Activated naive CD8-positive, alpha-beta T cell (primary cell): ENCODE data around the gene SPATA6L.

Source experiments
- H3K27ac Mint-ChIP-seq: one replicate; pipeline ENCODE4 v1.8.0; 2021; ENCODE audit warnings: mixed read lengths
- H3K27me3 Mint-ChIP-seq: one replicate; pipeline ENCODE4 v1.8.0; 2021; ENCODE audit warnings: mixed read lengths
- H3K36me3 Mint-ChIP-seq: one replicate; pipeline ENCODE4 v1.8.0; 2021; ENCODE audit warnings: mixed read lengths
- H3K4me1 Mint-ChIP-seq: one replicate; pipeline ENCODE4 v1.8.0; 2021; ENCODE audit warnings: low read depth, mixed read lengths
- H3K4me3 Mint-ChIP-seq: one replicate; pipeline ENCODE4 v1.8.0; 2021; ENCODE audit warnings: mild to moderate bottlenecking, mixed read lengths
- H3K9me3 Mint-ChIP-seq: one replicate; pipeline ENCODE4 v1.8.0; 2021; ENCODE audit warnings: low read depth, mixed read lengths

The SPATA6L gene

GRCh38 chr9:4594994-4595393 lies 71.3 kb downstream of the SPATA6L start:
- Mint-ChIP-seq H3K9me3 (no peaks in the 10 kb centered on the region), H3K4me1 (peaks cover 43% of the 10 kb centered on the region), H3K27ac (no peak overlapping the region), H3K27me3 (no peaks in the 10 kb centered on the region), H3K4me3 (no peak overlapping the region), H3K36me3 (no peaks in the 10 kb centered on the region)

GRCh38 chr9:4594545-4594944 lies 71.7 kb downstream of the SPATA6L start:
- Mint-ChIP-seq H3K4me1 (peaks cover 40% of the 10 kb centered on the region), H3K4me3 (no peak overlapping the region), H3K27ac (no peak overlapping the region), H3K9me3 (no peaks in the 10 kb centered on the region), H3K36me3 (no peaks in the 10 kb centered on the region), H3K27me3 (no peaks in the 10 kb centered on the region)

GRCh38 chr9:4592886-4593285 lies 73.4 kb downstream of the SPATA6L start:
- H3K9me3 Mint-ChIP-seq = no peaks in the 10 kb centered on the region
- H3K4me1 Mint-ChIP-seq = peaks cover 36% of the 10 kb centered on the region
- H3K27ac Mint-ChIP-seq = no peak overlapping the region

GRCh38 chr9:4592295-4592694 lies 74.0 kb downstream of the SPATA6L start:
- no peak overlapping the region for H3K27ac Mint-ChIP-seq
- H3K4me3 Mint-ChIP-seq = no peak overlapping the region
- peaks cover 2% of the 10 kb centered on the region for H3K36me3 Mint-ChIP-seq
- H3K9me3 Mint-ChIP-seq = no peaks in the 10 kb centered on the region
- H3K4me1 Mint-ChIP-seq = peaks cover 32% of the 10 kb centered on the region
- no peaks in the 10 kb centered on the region for H3K27me3 Mint-ChIP-seq

More at GRCh38 chr9:4592886-4593285, 73.4 kb downstream of the SPATA6L start:
- Mint-ChIP-seq H3K36me3 (peaks cover 2% of the 10 kb centered on the region), H3K27me3 (no peaks in the 10 kb centered on the region), H3K4me3 (no peak overlapping the region)

GRCh38 chr9:4591123-4591500 lies 75.2 kb downstream of the SPATA6L start:
- no peak overlapping the region for H3K4me3 Mint-ChIP-seq
- H3K9me3 Mint-ChIP-seq = no peaks in the 10 kb centered on the region
- peaks cover 2% of the 10 kb centered on the region for H3K36me3 Mint-ChIP-seq
- H3K27me3 Mint-ChIP-seq = no peaks in the 10 kb centered on the region
- no peak overlapping the region for H3K27ac Mint-ChIP-seq
- H3K4me1 Mint-ChIP-seq = peaks cover 22% of the 10 kb centered on the region

GRCh38 chr9:4590430-4591122 lies 75.7 kb downstream of the SPATA6L start:
- no peaks in the 10 kb centered on the region for H3K9me3 Mint-ChIP-seq
- peaks cover 17% of the 10 kb centered on the region for H3K4me1 Mint-ChIP-seq
- H3K27ac Mint-ChIP-seq = no peak overlapping the region
- H3K36me3 Mint-ChIP-seq = peaks cover 2% of the 10 kb centered on the region
- H3K27me3 Mint-ChIP-seq = no peaks in the 10 kb centered on the region
- no peak overlapping the region for H3K4me3 Mint-ChIP-seq

- no peak overlapping the region for H3K4me3 Mint-ChIP-seq
- no peak overlapping the region for H3K27ac Mint-ChIP-seq
- no peaks in the 10 kb centered on the region for H3K9me3 Mint-ChIP-seq
- H3K36me3 Mint-ChIP-seq = peaks cover 2% of the 10 kb centered on the region
- no peaks in the 10 kb centered on the region for H3K27me3 Mint-ChIP-seq
- H3K4me1 Mint-ChIP-seq = peaks cover 3% of the 10 kb centered on the region
Observed at GRCh38 chr9:4588721-4589120, 77.6 kb downstream of the SPATA6L start.

GRCh38 chr9:4585135-4585534 lies 81.1 kb downstream of the SPATA6L start:
- no peak overlapping the region for H3K4me3 Mint-ChIP-seq
- H3K27ac Mint-ChIP-seq = no peak overlapping the region
- H3K27me3 Mint-ChIP-seq = no peaks in the 10 kb centered on the region
- H3K9me3 Mint-ChIP-seq = no peaks in the 10 kb centered on the region
- peaks cover 2% of the 10 kb centered on the region for H3K36me3 Mint-ChIP-seq
- peaks cover 2% of the 10 kb centered on the region for H3K4me1 Mint-ChIP-seq

GRCh38 chr9:4584636-4585035 lies 81.6 kb downstream of the SPATA6L start:
- H3K36me3 Mint-ChIP-seq = peaks cover 2% of the 10 kb centered on the region
- H3K27ac Mint-ChIP-seq = no peak overlapping the region
- no peak overlapping the region for H3K4me3 Mint-ChIP-seq
- no peaks in the 10 kb centered on the region for H3K27me3 Mint-ChIP-seq
- no peaks in the 10 kb centered on the region for H3K9me3 Mint-ChIP-seq
- H3K4me1 Mint-ChIP-seq = peaks cover 2% of the 10 kb centered on the region

- H3K36me3 Mint-ChIP-seq = peaks cover 3% of the 10 kb centered on the region
- no peak overlapping the region for H3K4me3 Mint-ChIP-seq
- H3K27me3 Mint-ChIP-seq = no peaks in the 10 kb centered on the region
- no peak overlapping the region for H3K27ac Mint-ChIP-seq
- no peaks in the 10 kb centered on the region for H3K9me3 Mint-ChIP-seq
- no peaks in the 10 kb centered on the region for H3K4me1 Mint-ChIP-seq
Observed at GRCh38 chr9:4583001-4583400, 83.3 kb downstream of the SPATA6L start.

GRCh38 chr9:4581861-4582565 lies 84.3 kb downstream of the SPATA6L start:
- H3K36me3 Mint-ChIP-seq = peaks cover 3% of the 10 kb centered on the region
- H3K4me3 Mint-ChIP-seq = no peak overlapping the region
- H3K9me3 Mint-ChIP-seq = no peaks in the 10 kb centered on the region
- no peaks in the 10 kb centered on the region for H3K4me1 Mint-ChIP-seq
- no peaks in the 10 kb centered on the region for H3K27me3 Mint-ChIP-seq
- no peak overlapping the region for H3K27ac Mint-ChIP-seq

GRCh38 chr9:4581035-4581760 lies 85.1 kb downstream of the SPATA6L start:
- Mint-ChIP-seq H3K4me3 (no peak overlapping the region), H3K9me3 (no peaks in the 10 kb centered on the region), H3K27me3 (no peaks in the 10 kb centered on the region), H3K36me3 (peaks cover 5% of the 10 kb centered on the region), H3K27ac (no peak overlapping the region), H3K4me1 (no peaks in the 10 kb centered on the region)

- no peak overlapping the region for H3K4me3 Mint-ChIP-seq
- peaks cover 3% of the 10 kb centered on the region for H3K4me1 Mint-ChIP-seq
- H3K9me3 Mint-ChIP-seq = no peaks in the 10 kb centered on the region
- H3K27me3 Mint-ChIP-seq = no peaks in the 10 kb centered on the region
- H3K27ac Mint-ChIP-seq = no peak overlapping the region
- H3K36me3 Mint-ChIP-seq = peaks cover 5% of the 10 kb centered on the region
Observed at GRCh38 chr9:4579001-4579400, 87.3 kb downstream of the SPATA6L start.

GRCh38 chr9:4576448-4576847 lies 89.8 kb downstream of the SPATA6L start:
- Mint-ChIP-seq H3K36me3 (peaks cover 5% of the 10 kb centered on the region), H3K4me3 (no peak overlapping the region), H3K9me3 (no peaks in the 10 kb centered on the region), H3K4me1 (peaks cover 22% of the 10 kb centered on the region), H3K27ac (no peak overlapping the region), H3K27me3 (no peaks in the 10 kb centered on the region)

GRCh38 chr9:4575997-4576396 lies 90.3 kb downstream of the SPATA6L start:
- peaks cover 22% of the 10 kb centered on the region for H3K4me1 Mint-ChIP-seq
- no peaks in the 10 kb centered on the region for H3K9me3 Mint-ChIP-seq
- no peaks in the 10 kb centered on the region for H3K27me3 Mint-ChIP-seq
- no peak overlapping the region for H3K27ac Mint-ChIP-seq
- no peak overlapping the region for H3K4me3 Mint-ChIP-seq
- peaks cover 5% of the 10 kb centered on the region for H3K36me3 Mint-ChIP-seq
